Measurements from ENCODE around the gene STXBP2. TPM values are rescaled to one million over a fixed set of nuclear protein-coding genes. Genes with fewer than 3 reads are reported as not detected.
A peak's percentile ranks its signal among the peaks of the same experiment; 100 is the strongest.

The STXBP2 gene
- total and polyA plus RNA-seq, 10 donors, result 58.8 to 455 (median 182) TPM

DNA sequence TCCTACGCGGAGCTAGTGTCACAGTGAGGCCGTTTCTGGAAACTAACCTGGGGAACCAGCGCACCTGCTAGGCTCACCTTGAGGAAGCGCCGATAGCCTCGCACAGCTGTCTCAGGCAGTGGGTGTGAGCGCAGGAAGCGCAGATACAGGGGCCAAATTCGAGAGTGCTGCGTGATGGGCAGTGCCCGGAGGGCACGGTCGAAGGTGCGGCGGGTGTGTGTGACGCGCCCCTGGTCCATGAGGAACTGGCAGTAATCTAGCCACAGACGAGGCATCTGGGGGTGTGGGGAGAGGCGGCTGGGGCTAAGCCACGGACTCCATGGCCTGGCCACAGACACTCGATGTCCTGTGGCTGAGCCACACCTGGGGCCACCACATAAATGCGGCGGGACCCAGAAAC is 9.7 kb upstream of the STXBP2 start:
- 89 to 99% (median 94%) methylated on average over 23 to 24 of the region's 24 CpGs for WGBS, 5 donors
- intact Hi-C loops (cut with DNase I; ENCODE audit: low total_unique reads), result no loop called here
- H3K27me3 ChIP-seq (replicated peaks in 1 of 7), result no peaks in the 10 kb centered on the region
- peaks cover 23 to 55% (median 40%) of the 10 kb centered on the region in 6 donors for H3K4me1 ChIP-seq
- no peak overlapping the region for H3K4me3 ChIP-seq
- no peak for DNase-seq
- peaks cover 5 to 71% (median 52%) of the 10 kb centered on the region in 6 donors for H3K36me3 ChIP-seq
- TF ChIP-seq POLR2A (IDR thresholded peaks at IDR 0.05), result no peak
- no peak overlapping the region for H3K27ac ChIP-seq
- H3K9me3 ChIP-seq, result no peaks in the 10 kb centered on the region

DNA sequence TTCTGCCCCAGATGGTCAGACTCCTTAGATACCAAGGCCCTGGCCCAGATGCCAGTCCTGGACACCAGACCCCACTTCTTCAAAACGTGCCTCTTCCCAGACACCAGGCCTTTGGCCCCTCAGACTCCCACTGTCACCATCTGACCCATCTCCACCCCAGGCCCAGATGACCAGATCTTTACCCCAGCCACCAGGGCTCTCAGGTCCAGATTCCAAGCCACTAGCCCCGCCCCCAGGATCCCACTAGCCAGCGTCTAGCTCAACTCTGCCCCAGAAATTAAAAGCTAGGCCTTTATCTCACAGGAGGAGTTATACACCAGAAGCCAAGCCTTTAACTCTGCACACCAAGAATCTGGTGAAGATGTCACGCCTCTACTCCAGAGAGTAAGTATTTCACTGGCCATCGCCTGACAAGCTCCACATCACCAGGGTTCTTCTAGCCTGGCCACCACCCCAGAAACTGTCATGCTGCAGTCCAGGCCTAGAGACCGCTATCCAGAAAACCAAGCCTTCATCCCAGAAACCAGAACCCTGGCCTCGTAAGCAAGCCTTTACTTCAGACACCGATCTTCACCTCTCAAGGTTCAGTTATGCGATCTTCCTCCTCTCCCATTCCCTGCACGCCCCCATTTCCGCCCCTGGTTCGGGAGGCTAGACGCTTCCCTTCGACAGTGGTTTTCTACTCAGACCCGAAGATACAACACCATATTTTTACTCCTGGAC is 8.2 kb upstream of the STXBP2 start:
- no peak for TF ChIP-seq POLR2A (IDR thresholded peaks at IDR 0.05)
- TF ChIP-seq, protein P1, sequence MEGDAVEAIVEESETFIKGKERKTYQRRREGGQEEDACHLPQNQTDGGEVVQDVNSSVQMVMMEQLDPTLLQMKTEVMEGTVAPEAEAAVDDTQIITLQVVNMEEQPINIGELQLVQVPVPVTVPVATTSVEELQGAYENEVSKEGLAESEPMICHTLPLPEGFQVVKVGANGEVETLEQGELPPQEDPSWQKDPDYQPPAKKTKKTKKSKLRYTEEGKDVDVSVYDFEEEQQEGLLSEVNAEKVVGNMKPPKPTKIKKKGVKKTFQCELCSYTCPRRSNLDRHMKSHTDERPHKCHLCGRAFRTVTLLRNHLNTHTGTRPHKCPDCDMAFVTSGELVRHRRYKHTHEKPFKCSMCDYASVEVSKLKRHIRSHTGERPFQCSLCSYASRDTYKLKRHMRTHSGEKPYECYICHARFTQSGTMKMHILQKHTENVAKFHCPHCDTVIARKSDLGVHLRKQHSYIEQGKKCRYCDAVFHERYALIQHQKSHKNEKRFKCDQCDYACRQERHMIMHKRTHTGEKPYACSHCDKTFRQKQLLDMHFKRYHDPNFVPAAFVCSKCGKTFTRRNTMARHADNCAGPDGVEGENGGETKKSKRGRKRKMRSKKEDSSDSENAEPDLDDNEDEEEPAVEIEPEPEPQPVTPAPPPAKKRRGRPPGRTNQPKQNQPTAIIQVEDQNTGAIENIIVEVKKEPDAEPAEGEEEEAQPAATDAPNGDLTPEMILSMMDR (IDR thresholded peaks at IDR 0.05 in 8 of 11, conservative IDR thresholded peaks at IDR 0.05 in 3 of 11), result no peak
- no peak for TF ChIP-seq POLR2AphosphoS5 (IDR thresholded peaks at IDR 0.05)
- H3K36me3 ChIP-seq, result peaks cover 0 to 63% (median 43%) of the 10 kb centered on the region in 6 donors
- intact Hi-C loops (cut with DNase I; ENCODE audit: low total_unique reads), result no loop called here
- DNase-seq, result no peak
- WGBS, 5 donors, result 4 to 10% (median 6%) methylated on average over 14 to 15 of the region's 15 CpGs
- H3K27me3 ChIP-seq (replicated peaks in 1 of 7), result no peaks in the 10 kb centered on the region
- H3K4me1 ChIP-seq, result peaks cover 23 to 57% (median 40%) of the 10 kb centered on the region in 6 donors
- peak overlapping the region; percentile 85 to 100 (median 94) for H3K4me3 ChIP-seq
- peak overlapping the region; percentile 78 to 94 (median 90) for H3K27ac ChIP-seq
- H3K9me3 ChIP-seq, result no peaks in the 10 kb centered on the region

DNA sequence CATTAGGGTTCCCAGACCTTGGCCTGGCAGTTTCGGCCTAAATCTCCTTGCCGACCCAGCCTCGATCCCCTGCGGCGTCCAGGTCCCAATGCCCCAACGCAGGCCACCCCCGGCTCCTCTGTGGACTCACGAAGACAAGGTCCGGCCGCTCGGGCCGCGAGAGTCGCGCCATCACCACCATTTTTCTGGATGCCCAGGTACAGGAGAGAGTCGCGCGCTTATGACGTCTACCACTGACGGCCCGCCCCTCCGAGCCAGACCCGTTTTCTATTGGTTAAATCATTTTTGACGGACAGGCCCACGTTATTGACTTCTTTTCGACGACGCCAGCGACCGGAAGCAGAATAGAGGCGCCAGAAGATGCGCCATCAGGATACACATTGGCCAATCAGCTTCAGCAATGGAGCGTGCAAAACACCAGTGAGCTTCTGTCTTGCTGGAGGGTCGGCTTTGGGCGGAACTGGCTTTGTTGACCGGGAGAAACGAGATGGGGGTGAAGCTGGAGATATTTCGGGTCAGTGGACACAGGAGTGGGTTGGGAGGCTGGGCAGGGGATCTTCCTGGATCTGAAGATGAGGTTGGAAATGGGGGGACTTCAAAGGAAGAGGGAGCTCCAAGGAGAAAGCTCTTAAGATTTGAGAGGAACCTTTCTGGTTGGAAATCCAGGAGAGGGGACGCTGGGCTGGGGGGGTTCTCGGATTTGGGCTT is 7.4 kb upstream of the STXBP2 start, which contains the start of the genes PET100 and XAB2:
Gene PET100 (plus strand): TSS at position 447 of the 708 bp plus-strand sequence. CDS start 41 bp downstream, at position 488.
Gene XAB2 (minus strand): TSS at position 199 of the 708 bp plus-strand sequence. CDS start 18 bp downstream, at position 181.
- Histone ChIP-seq H3K27ac (peak within 1 kb of the TSS; percentile 78 to 94 (median 90)), H3K36me3 (peaks cover 0 to 56% (median 36%) of the 10 kb centered on the region in 6 donors), H3K4me3 (peak within 1 kb of the TSS; percentile 85 to 100 (median 94)), H3K27me3 (replicated peaks in 1 of 7) (no peaks in the 10 kb centered on the region), H3K4me1 (peaks cover 23 to 57% (median 40%) of the 10 kb centered on the region in 6 donors), H3K9me3 (no peaks in the 10 kb centered on the region)
- peak; percentile 95 for DNase-seq
- intact Hi-C loops (cut with DNase I; ENCODE audit: low total_unique reads), result no loop called here
- WGBS, 5 donors, result 0 to 1% (median 0%) methylated on average over 24 to 40 of the region's 40 CpGs
- TF ChIP-seq POLR2A (IDR thresholded peaks at IDR 0.05) (no peak), POLR2AphosphoS5 (IDR thresholded peaks at IDR 0.05) (peak; percentile 89 to 95 (median 91))
- TF ChIP-seq, protein P1 (IDR thresholded peaks at IDR 0.05 in 8 of 11, conservative IDR thresholded peaks at IDR 0.05 in 3 of 11), result peak in 1 of 11 experiments; percentile 14

DNA sequence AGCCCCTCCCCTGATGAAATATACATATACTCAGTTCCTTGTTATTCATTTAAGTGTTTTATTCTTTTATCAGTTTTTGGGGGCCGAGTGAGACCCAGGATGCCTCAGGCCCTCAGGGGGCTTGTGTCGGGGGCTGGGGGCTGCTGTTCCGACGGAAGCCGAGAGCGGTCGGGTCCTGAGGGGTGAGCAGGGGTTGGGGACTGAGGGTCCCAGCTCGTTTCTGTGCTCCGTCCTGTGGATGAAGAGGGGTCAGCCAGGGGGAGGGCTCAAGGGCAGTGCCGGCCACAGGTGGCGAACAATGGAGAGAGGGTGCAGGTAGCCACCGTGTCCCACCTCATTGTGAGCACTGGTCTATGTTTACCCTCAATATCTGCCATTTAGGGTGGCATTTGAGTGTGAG is 5.3 kb upstream of the STXBP2 start:
- Histone ChIP-seq H3K27me3 (replicated peaks in 1 of 7) (peaks cover 0 to 4% (median 0%) of the 10 kb centered on the region in 7 donors), H3K4me3 (no peak overlapping the region), H3K36me3 (peaks cover 0 to 35% (median 16%) of the 10 kb centered on the region in 6 donors), H3K9me3 (no peaks in the 10 kb centered on the region), H3K4me1 (peaks cover 26 to 67% (median 49%) of the 10 kb centered on the region in 6 donors), H3K27ac (no peak overlapping the region)
- intact Hi-C loops (cut with DNase I; ENCODE audit: low total_unique reads), result no loop called here
- 88 to 94% (median 93%) methylated on average over 11 to 12 of the region's 12 CpGs for WGBS, 5 donors
- TF ChIP-seq POLR2AphosphoS5 (IDR thresholded peaks at IDR 0.05), result no peak
- no peak for TF ChIP-seq POLR2A (IDR thresholded peaks at IDR 0.05)
- TF ChIP-seq, protein P1 (IDR thresholded peaks at IDR 0.05 in 8 of 11, conservative IDR thresholded peaks at IDR 0.05 in 3 of 11), result no peak
- DNase-seq, result no peak
